ENCODE measurements around the gene RAB2B.

The RAB2B gene

DNA sequence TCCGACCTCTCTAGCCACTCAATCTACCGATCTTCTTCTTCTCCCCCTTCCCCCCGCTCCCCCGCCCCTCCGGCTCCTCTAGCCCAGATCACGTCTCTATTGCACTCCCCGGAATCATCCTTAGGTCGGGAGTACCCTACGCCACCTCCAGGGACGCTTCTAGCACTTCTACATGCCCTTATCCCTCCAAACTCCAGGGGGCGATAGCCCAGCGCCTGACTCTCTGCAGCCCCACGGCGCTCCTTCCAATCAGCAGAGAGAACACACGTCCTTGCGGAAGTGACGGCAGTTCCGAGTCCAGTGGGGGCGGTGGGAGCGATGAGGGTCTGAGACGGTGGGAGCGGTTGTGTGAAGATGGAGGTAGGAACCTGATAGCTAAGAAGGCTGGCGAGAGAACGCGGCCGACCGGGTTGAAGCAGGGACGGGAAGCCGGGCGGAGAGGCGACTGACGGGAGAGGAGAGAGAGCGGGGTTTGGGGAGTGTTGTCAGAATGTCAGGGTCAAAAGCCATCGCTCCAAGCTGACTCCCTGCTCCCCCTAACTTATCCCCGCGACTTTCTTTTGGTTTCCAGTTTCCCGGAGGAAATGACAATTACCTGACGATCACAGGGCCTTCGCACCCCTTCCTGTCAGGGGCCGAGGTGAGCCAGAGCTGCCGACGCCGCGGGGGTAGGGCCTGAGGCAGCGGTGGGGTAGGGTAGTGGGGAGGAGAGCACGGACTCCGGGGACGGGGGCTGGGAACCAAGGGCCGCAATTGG is at the start of gene RAB2B, which contains the start of gene TOX4:
RAB2B (minus strand) TSS at position 35 of the 757 bp plus-strand sequence. CDS start 87 bp downstream, outside the sequence.
TOX4 (plus strand) TSS at position 271 of the 757 bp plus-strand sequence; CDS start at position 355, 84 bp downstream.
- DNase-seq, result peak; percentile 98 to 99

DNA sequence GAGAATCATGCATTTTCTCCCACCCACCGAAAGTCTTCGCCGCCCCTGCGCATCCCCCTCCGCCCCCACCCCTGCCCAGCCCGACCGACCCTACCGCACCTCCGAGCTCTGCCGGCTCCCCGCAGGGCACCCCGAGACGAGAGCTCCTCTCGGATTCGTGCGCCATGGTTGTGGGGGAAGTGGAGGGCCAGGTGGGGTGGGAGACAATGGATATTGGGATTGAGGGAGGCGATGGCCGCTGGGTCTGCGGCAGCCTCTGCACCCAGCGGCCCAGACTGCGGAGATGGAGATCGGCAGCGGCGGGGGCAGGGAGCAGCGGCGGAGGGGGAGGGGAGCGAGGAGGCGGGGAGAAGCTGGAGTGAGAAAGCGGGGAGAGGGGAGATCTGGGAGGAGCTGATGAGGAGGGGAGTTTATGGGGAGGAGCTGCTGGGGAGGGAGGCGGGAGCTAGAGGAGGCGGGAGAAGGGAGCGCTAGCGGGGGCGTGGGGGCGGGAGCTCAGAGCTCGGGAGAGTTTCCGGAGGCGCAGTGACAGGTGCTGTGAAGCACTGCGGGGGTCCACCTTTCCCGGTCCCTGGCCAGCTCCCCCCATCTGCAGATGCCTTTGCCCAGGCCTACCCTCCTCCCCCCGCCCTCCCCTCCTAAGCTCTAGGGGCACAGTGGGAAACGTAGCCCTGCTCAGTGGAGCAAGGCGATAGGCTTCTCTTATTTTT is 49.4 kb upstream of the RAB2B start, which contains the start of gene SALL2:
SALL2 (minus strand) TSS at position 385 of the 710 bp plus-strand sequence; CDS start at position 166, 219 bp downstream.
- peak; percentile 92 to 94 for DNase-seq

DNA sequence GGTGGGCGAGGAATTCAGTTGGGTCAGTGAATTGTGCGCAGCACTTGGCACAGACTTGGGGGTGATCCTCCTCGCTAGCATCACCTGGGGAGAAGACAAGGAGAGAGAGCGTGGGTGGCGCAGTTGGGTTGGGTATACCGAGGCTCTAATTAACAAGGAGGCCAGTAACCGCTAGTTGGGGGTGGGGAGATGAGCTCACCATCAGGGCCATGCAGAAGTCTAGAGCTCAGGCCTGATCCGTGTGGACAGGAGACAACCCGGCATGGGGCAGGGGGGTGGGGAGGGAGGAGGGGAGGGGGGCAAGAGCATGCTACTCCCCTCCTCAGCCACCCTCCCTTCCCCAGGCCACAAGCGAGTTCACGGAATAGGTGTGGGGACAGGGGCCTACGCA is 48.8 kb upstream of the RAB2B start:
- DNase-seq, result no peak

DNA sequence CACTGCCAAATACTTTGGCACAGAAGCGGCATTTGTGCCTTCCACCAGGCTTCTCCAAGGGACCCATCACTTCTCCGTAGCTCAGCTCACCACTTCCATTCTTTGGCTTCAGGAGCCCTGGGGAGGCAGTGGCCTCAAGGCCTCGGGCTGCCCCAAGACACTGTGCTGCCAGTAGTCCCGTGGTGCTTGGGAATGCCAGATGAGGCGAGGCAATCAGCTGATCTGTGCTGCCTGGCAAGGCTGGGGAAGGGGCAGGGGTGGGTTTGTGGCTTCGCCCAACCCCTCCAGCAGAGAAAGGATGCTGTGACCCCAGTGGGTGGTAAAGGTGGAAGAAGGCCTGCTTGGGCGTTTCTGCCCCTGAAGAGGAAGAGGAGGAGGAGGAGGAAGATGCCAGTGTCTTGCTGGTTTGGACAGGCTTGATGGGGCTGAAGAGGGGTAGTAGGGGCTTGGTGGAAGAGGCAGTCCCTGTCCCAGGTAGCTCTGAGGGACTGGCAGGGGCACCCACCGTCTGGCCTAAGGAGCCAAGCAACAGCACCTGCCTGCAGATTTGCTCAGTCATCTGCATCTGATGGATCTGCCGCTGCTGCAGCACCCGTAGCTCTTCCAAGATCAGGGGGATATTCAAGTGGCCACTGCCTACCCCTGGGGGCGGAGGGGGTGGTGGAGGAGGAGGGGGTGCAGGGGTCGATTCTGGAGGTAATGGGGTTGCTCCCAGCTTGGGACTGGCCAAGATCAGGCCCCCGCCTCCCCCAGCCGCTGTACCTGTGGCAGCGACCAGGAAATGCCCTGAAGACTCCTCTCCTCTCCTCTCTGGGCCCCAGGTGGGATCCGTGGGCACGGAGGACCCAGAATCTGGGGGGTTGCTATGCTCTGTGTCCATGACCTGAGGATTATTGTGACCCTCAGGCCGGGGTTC is 48.1 kb upstream of the RAB2B start:
- no peak for DNase-seq

DNA sequence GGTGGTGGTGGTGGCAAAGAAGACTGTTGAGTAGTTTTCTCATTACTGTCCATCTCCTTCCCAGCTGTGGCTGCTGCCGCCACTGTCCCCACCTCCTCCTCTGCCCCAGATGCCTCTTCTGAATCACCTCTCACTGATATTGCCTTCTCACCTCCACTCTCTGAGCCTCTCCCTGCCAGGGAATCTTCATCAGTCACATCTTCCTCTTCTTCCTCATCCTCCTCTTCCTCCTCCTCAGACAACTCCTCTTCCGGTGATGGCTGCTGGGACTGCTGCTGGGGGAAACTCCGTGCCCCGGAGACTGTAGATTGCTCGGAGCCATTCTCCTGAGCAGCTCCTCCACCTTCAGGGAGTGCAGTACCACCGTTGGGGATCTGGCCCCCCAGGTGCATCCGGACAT is 46.4 kb upstream of the RAB2B start:
- no peak for DNase-seq

DNA sequence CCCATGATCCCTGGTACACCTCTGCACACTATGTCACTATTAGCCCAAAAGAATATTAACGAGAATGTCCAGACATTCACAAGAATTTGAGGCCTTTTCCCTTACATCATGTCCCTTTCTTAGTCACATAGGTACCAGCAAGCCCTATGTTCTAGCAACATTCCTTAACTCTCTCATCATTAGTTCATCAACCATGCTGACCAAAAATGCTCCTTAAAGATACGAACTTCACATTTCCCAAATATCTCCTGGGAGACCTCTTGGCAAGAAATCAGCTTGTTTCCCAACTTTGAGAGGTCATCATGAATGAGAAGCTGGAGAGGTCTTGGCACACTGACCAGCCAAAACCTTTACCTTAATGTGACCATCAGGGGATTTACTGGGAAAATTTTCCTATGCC is 44.7 kb upstream of the RAB2B start:
- DNase-seq, result no peak

DNA sequence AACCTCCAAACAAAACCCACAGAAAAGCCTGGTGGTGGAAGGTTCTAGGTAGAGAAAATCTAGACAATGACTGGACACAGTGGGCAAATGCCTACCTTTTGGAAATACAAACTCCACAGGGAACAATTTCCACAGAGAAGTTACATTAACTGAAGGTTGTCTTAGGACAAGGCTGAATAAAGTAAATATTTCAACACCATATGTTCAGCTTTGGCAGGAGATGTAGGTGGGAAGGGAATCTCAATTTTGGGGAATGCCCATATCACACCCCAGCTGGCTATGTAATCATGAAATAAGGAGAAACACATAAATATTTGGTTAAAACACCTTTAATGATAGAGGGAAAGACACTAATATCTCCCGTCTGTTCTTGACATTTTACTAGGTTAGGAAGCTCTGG is 44.0 kb upstream of the RAB2B start:
- no peak for DNase-seq

DNA sequence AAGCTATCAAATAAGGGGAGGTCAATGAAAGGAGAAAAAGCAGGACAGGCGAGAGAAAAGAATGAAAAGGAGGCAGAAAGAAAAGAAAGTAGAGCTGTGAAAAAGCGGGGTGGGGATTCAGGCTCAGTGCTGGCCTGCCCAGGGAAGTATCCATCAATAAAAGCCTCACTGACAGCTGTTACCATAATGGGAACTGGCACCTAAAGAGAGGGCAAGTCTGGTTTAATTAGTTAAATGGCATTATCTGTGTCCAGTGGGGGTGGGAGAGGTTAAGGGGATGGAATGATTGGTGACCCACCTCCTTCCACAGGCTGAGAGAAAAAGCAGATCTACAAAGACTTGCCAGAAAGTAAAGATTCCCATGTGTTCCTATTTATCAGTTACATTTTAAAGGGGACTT is 42.0 kb upstream of the RAB2B start:
- no peak for DNase-seq

DNA sequence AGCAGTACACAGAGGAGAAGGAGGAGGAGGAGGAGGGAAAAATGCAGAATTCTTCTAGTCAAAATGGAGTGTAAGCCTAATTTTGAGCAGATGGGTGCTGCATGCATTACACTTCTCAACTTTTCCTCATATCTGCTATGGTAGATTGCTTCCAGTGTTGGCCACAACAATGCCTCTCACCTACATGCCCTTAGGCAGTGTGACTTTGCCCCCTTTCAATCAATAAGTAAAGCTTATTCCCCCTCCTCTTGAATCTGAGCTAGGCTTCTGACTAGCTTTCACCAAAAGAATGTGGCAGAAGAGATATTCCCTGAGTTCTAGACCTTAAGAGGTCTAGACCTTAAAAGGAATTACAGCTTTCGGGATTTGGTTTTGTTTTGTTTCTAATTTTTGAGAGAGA is 37.6 kb upstream of the RAB2B start:
- no peak for DNase-seq

DNA sequence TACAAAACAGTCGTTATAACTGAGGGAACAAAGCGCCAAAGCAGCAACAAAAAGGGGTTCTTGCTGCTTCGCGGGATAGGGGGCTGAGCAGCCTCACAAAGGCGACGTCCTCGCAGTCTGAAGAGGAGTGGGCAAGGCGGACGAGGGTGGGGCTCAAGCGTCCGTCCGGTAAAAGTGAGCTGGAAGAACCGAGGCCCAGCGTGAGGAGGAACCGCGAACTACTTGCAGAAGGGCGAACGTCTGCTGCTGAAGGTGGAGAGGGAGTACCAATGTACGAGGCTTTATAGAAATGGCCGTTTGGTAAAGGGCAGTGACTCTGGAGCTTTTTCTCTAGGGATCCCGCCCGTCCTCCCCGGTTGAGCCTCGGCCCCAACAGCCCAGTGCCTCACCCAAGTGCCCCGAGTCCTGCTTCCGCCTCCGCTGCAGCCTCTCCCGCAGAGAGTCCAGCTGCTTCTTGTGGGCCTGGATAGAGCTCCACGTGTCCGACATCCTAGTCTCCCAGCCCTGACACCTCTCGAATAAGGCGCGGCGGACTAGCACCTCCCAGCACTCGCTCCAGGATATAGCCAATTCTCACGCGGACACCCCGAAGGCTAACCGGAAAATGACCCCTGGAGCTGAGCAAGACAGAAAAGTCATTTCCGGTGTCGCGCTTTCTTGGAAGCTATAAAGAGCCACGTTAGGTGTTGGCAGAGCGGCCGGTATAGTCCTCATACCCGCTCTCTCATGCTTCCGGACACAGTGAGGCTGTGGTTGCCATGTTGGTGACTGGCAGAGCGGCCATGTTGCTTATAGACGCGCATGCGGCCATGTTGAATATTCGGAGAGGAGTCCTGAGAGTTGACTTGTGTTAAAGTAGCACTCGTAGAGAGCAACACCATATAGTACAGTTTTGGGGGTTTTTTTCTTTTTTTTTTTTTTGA is 34.2 kb upstream of the RAB2B start, which contains the start of gene METTL3:
METTL3 (minus strand) TSS at position 606 of the 923 bp plus-strand sequence; CDS start at position 489, 117 bp downstream.
- peak; percentile 89 to 96 for DNase-seq

DNA sequence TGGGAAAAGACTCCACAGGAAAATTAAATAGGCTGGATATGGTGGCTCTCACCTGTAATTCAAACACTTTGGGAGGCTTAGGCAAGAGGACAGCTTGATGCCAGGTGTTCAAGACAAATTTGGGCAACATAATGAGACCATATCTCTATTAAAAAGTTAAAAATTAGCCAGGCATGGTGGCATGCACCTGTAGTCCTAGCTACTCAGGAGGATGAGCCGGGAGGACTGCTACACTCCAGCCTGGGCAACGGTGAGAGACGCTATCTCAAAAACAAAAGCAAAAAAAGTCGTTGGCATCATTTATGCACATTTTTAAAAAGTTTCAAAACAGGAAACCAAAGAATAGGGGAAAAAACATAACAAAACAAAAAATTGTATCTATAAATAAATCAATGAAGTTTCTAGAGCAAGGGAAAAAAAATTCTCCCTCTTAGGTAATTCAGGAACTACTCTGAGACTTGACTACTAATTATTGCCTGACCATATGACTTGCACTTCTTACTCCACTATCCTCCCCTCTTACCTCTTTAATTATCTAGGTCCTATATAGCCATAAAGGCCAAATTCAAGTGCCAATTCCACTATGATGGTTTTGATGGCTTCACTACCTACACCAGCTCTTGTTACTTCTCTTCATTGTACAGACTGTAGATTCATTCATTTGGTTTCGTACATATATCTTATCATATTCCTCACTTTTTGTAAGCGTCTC is 32.8 kb upstream of the RAB2B start:
- no peak for DNase-seq

DNA sequence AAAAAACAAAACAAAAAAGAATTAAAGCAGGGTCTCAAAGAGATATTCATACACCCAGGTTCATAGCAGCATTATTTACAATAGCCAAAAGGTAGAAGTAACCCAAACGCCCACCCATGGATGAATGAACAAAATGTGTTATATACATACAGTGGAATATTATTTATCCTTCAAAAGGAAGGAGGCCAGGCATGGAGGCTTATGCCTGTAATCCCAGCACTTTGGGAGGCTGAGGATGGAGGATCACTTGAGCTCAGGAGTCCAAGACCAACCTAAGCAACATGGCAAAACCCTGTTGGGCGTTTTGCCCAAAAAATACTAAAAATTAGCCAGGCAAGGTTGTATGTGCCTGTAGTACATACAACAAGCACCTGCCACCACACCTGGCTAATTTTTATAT is 29.8 kb upstream of the RAB2B start:
- DNase-seq, result no peak

DNA sequence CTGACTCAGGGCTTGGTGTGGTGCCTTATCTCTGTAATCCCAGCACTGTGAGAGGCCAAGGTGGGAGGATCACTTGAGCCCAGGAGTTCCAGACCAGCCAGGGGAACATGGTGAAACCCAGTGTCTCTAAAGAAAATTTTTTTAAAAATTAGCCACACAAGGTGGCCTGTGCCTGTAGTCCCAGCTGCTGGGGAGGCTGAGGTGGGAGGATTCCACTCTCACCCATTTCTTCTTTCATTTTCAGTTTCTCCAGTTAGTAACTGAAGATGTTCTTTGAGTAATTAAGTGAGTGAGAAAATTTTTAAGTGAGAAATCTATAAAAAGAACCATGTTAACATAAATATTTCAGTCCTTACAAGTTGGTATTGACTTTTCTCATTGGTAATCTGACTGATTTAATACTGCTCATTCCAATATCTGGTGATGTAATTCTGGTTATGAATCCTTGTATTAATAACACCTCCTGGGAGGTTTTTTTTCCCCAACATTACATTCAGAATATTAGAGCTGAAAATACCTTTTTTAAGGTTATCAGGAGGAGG is 28.3 kb upstream of the RAB2B start:
- DNase-seq, result no peak

DNA sequence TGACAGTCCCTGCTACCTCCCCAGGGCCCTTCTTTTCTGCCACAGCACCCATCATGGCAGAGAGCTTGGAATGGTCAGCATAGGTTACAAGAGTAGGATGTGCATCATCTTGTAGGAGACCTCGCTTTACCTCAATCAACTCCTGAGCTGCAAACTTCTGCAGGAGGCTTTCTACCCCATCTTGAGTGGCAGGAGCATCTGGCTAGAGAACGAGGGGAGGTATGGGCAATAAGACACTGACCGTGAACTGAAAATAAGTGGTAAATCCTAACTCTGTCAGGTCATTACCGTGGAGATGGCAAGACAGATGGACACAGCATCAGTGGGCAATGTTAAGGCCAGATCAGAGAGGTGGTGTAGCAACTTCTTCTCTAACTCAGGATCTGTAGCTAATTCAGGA is 26.6 kb upstream of the RAB2B start:
- DNase-seq, result no peak

DNA sequence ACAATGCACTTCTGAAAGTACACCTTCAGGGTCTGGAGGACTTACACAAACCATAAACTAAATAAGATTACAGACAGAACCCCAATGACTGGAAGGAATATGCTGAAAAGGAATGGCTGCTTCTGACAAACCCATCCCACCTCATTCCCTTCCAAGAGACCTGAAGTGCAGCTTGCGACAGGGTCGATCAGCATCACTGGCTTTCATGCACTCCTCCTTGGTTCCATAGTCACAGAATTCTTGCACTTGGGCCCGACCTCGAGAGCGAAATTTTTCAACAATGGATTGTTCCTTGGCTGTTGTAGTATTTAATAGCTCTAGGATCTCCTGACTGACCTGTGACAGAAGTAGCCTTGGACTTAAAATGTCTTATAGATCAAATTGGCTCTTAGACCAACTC is 24.8 kb upstream of the RAB2B start:
- DNase-seq, result no peak

DNA sequence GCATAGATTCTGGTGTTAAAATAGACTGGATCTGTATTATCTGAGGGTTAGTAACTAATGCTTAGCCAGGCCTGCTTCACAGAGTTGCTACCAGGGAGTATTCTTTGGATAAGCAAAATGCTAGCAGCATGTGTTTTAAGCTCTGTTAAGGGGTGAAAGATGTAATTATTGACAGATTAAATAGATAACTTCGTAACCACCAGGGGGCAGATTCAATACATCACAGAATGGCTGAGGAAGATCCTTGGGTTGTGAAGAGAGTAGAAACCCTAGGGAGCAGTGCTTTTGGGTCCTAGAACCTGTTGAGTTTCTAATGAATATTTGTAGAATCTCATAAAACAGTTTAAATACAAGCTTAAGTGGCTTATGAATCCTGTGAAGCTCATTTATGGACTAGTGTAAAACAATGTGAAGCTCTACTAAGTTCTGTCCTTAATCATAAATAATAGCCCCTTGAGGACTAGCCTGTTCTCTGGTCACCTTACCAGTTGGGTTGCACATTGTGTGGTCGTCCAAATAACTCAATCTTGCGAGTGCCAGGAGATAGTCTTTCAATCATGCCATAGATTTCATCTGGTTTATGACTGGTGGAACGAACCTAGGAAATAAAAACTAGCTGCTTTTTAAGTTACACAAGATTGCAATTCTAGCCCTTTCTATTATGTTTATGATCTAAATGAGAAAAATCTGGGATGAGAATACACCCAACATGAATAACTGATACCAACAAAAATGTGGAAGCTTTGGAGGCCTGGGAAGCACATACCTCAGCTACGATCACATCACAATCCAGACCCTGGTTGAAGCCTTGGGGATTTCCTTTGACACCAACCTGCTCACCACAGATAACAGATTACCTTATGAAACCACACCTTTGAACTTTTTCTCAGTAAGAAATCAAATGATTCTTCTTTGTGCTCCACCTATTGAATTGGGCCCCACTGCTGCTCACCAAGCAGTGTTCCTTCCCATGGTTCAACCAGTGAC is 22.1 kb upstream of the RAB2B start:
- no peak for DNase-seq

DNA sequence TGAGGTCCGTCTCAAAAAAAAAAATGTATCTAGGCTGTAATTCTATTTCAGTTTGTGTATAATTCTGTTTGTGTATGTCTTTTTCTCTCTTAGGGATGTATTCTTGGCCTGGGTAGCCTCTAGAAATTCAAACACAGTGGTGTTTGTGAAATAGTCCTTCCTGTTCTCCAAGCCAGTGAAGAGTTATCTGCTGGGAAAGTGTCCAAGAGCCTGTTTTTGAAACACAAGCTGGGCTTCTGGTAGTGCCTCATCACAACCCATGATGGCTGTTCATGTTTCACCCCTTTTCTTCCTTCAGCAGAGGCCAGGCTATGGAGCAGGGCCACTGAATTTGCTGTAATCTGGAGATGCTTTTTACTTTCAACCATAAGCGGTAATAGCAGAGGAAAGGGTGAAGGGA is 19.7 kb upstream of the RAB2B start:
- no peak for DNase-seq

DNA sequence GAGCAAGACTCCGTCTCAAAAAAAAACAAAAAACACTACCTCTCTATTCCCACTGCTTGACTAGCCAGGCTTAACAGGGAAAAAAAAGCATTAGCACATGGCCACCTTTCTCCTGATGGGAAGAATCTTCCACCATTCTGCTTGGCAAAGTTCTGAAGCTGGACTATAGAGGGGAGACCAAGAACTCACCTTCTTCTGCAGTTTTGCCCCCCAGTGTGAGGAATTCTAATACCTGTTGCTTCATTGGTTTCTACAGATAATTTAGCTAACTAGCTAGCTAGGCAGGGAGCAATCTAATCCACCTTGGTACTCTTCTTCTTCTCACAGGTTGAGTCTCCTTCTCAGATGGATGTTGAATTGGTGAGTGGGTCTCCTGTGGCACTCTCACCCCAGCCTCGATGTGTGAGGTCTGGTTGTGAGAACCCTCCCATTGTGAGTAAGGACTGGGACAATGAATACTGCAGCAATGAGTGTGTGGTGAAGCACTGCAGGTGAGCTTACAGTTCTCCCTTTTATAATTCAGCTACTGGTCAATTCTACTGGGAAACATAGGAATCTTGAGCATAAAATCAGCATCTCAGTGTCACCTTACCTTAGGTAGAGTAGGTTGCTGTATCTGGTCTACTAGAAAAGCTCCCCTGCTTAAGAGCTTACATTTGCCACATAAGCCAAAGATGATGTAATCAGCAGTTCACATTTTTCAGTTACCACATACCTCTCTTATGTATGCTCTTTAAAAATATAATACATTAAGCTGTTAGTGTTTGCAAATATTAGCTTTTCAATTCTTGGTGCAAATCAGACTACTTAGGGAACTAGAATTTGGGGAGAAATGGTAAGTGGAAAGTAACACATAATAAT is 18.4 kb upstream of the RAB2B start:
- no peak for DNase-seq
